ENCODE data around the gene STK17B.

The STK17B gene

DNA sequence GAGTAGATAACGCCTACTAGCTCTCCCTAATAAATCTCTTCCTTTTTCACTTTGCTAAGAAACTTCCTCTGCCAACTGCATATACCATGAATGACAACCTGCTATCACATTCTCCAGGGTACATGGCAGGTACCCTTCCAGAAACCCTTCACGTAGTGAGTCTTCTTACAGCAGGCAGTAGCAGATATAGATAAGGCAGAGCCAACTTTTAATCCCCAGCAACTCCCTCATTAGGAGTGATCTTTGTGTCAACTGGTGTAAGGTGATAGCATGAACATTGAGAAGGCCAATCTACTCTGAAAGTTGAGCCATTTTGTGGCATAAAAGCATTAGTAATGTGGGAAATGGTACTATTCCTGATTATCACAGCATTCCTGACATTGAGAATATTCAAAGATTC is 5.7 kb upstream of the STK17B start:
- Histone ChIP-seq H3K36me3 (ENCODE audit: control insufficient read depth, low read length) (peaks cover 34% of the 10 kb centered on the region), H3K4me1 (ENCODE audit: control insufficient read depth, low read length) (peaks cover 92% of the 10 kb centered on the region), H3F3A (ENCODE audit: control insufficient read depth, insufficient read depth) (peaks cover 59% of the 10 kb centered on the region), H3K27me3 (ENCODE audit: control insufficient read depth, low read length) (no peaks in the 10 kb centered on the region), H3K4me2 (ENCODE audit: low read length) (peak overlapping the region; percentile 80), H3K9me3 (ENCODE audit: control insufficient read depth, insufficient read depth, low read length) (no peaks in the 10 kb centered on the region), H3K27ac (ENCODE audit: low read depth, low read length) (peak overlapping the region; percentile 99), H4K20me1 (ENCODE audit: control insufficient read depth, insufficient read depth, low read depth, low read length) (no peaks in the 10 kb centered on the region), H3K9me2 (replicated peaks; ENCODE audit: control insufficient read depth, low read length) (no peaks in the 10 kb centered on the region), H3K4me3 (ENCODE audit: low read length) (peak overlapping the region; percentile 72), H3K79me2 (ENCODE audit: control insufficient read depth, low read length) (peaks cover 35% of the 10 kb centered on the region)
- no peak for TF ChIP-seq EZH2phosphoT487 (IDR thresholded peaks at IDR 0.05; ENCODE audit: borderline replicate concordance, low read length)
- TF ChIP-seq, protein P1, sequence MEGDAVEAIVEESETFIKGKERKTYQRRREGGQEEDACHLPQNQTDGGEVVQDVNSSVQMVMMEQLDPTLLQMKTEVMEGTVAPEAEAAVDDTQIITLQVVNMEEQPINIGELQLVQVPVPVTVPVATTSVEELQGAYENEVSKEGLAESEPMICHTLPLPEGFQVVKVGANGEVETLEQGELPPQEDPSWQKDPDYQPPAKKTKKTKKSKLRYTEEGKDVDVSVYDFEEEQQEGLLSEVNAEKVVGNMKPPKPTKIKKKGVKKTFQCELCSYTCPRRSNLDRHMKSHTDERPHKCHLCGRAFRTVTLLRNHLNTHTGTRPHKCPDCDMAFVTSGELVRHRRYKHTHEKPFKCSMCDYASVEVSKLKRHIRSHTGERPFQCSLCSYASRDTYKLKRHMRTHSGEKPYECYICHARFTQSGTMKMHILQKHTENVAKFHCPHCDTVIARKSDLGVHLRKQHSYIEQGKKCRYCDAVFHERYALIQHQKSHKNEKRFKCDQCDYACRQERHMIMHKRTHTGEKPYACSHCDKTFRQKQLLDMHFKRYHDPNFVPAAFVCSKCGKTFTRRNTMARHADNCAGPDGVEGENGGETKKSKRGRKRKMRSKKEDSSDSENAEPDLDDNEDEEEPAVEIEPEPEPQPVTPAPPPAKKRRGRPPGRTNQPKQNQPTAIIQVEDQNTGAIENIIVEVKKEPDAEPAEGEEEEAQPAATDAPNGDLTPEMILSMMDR (IDR thresholded peaks at IDR 0.05; ENCODE audit: low read depth, low read length, poor library complexity, severe bottlenecking) = no peak

DNA sequence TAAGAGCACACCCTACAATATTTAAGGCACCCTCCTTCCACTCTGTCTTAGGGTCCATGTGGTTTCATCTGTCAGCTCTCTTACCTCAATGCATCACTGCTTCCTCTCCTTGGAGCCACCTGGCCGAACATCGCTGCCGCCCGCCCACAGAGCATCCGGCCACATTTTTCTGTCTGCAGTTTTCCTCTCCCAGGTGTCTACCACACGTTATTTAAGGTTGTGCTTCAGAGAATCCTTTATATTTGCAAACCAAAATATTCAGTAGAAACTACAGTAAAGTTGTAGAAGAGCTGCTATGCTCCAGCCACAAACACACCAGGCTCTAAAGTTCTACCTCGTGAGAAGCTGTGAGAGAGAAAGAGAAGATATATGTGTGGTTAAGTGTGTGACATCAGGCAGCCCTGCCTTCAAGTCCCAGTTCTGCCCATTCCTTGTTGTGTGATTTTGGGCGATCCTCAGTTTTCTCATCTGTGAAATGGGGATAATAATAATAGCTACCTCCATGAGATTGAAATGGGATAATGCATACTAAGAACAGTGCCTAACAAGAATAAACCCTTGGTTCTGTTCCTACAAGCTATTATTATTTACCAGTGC is 4.9 kb upstream of the STK17B start:
- Histone ChIP-seq H3K4me3 (ENCODE audit: low read length) (peak overlapping the region; percentile 79), H3K79me2 (ENCODE audit: control insufficient read depth, low read length) (peaks cover 42% of the 10 kb centered on the region), H3K9me3 (ENCODE audit: control insufficient read depth, insufficient read depth, low read length) (no peaks in the 10 kb centered on the region), H3K27ac (ENCODE audit: low read depth, low read length) (peak overlapping the region; percentile 99), H3K36me3 (ENCODE audit: control insufficient read depth, low read length) (peaks cover 39% of the 10 kb centered on the region), H3K27me3 (ENCODE audit: control insufficient read depth, low read length) (no peaks in the 10 kb centered on the region), H3K4me2 (ENCODE audit: low read length) (peak overlapping the region; percentile 80), H3K4me1 (ENCODE audit: control insufficient read depth, low read length) (peaks cover 85% of the 10 kb centered on the region), H3F3A (ENCODE audit: control insufficient read depth, insufficient read depth) (peaks cover 52% of the 10 kb centered on the region), H3K9me2 (replicated peaks; ENCODE audit: control insufficient read depth, low read length) (no peaks in the 10 kb centered on the region), H4K20me1 (ENCODE audit: control insufficient read depth, insufficient read depth, low read depth, low read length) (no peaks in the 10 kb centered on the region)
- no peak for TF ChIP-seq EZH2phosphoT487 (IDR thresholded peaks at IDR 0.05; ENCODE audit: borderline replicate concordance, low read length)
- TF ChIP-seq, protein P1 (IDR thresholded peaks at IDR 0.05; ENCODE audit: low read depth, low read length, poor library complexity, severe bottlenecking) = no peak

DNA sequence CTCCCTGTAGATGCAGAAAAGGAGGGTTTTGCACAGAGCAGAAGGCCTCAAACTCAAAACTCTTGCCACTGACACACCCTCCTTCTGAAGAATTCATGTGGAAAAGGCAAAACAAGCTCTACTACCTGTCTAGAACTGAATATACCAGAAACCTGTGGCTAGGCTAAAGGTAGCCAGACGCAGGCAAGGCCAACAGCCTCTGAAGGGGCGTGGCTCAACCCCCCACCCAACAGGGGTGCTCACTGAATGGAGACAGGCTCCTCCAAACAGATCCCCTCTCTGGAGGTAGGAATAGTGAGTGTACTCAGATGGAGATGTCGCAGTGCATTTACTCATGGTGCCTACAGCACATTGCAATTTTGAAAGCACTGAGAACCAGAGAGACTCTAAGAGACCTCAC is 3.0 kb upstream of the STK17B start:
- Histone ChIP-seq H3K9me3 (ENCODE audit: control insufficient read depth, insufficient read depth, low read length) (no peaks in the 10 kb centered on the region), H3K9me2 (replicated peaks; ENCODE audit: control insufficient read depth, low read length) (no peaks in the 10 kb centered on the region), H3K4me3 (ENCODE audit: low read length) (peak overlapping the region; percentile 79), H3K4me1 (ENCODE audit: control insufficient read depth, low read length) (peaks cover 67% of the 10 kb centered on the region), H3F3A (ENCODE audit: control insufficient read depth, insufficient read depth) (peaks cover 46% of the 10 kb centered on the region), H4K20me1 (ENCODE audit: control insufficient read depth, insufficient read depth, low read depth, low read length) (0 out of 2 replicates have a peak, but pooled peaks cover 5% of the 10 kb centered on the region), H3K4me2 (ENCODE audit: low read length) (peak overlapping the region; percentile 80), H3K27ac (ENCODE audit: low read depth, low read length) (peak overlapping the region; percentile 99), H3K27me3 (ENCODE audit: control insufficient read depth, low read length) (no peaks in the 10 kb centered on the region), H3K36me3 (ENCODE audit: control insufficient read depth, low read length) (peaks cover 57% of the 10 kb centered on the region), H3K79me2 (ENCODE audit: control insufficient read depth, low read length) (peaks cover 60% of the 10 kb centered on the region)
- TF ChIP-seq, protein P1 (IDR thresholded peaks at IDR 0.05; ENCODE audit: low read depth, low read length, poor library complexity, severe bottlenecking) = no peak
- TF ChIP-seq EZH2phosphoT487 (IDR thresholded peaks at IDR 0.05; ENCODE audit: borderline replicate concordance, low read length) = no peak
